CD4-positive, alpha-beta T cell (primary cell): Measurements from ENCODE around the gene CDT1. TPM values are rescaled to one million over a fixed set of nuclear protein-coding genes. Genes with fewer than 3 reads are reported as not detected.

Source experiments
- ATAC-seq: fragments of 200-7000 bp; cut with Tn5 transposase; one replicate; pipeline ENCODE4 v1.10.0; 2022; ENCODE audit warnings: mild to moderate bottlenecking; ENCODE audit not compliant: poor library complexity
- CTCF ChIA-PET: fragments of 350-600 bp; sonication (Branson Sonifier 250); formaldehyde crosslinking; loops from one replicate; lab custom pipeline; 2021; ENCODE audit warnings: antibody characterized with exemption, inconsistent platforms; lab: Charles Lee
- POLR2A ChIA-PET: fragments of 350-600 bp; sonication (Branson Sonifier 250); formaldehyde crosslinking; loops from one replicate; lab custom pipeline; 2021; ENCODE audit warnings: antibody characterized with exemption, inconsistent platforms; lab: Charles Lee
- DNase-seq, 14 experiments: peaks; one replicate each; pipeline ENCODE4 v3.0.0-alpha.2; 2013 to 2020; ENCODE audit warnings: mixed read lengths in 2 of 14
- H3K27ac ChIP-seq, 2 donors: one replicate each; pipeline versions ENCODE4 v1.5.1 to v1.7.0; 2013; ENCODE audit warnings: low read length in 2 of 2, low read depth in 1 of 2, mild to moderate bottlenecking in 1 of 2
- H3K27me3 ChIP-seq, 2 experiments: 1 replicate in 1 of 2; 2 replicates in 1 of 2; pipeline versions ENCODE4 v1.6.1 to v1.7.0; 2013; ENCODE audit warnings: low read length in 2 of 2, control low read depth in 1 of 2, mild to moderate bottlenecking in 1 of 2, moderate library complexity in 1 of 2; ENCODE audit not compliant: insufficient read depth in 2 of 2, control insufficient read depth in 1 of 2
- H3K36me3 ChIP-seq: one replicate; pipeline ENCODE4 v1.6.1; 2013; ENCODE audit warnings: low read length, control low read depth; ENCODE audit not compliant: insufficient read depth
- H3K4me1 ChIP-seq: one replicate; pipeline ENCODE4 v1.6.1; 2013; ENCODE audit warnings: low read length, control low read depth; ENCODE audit not compliant: insufficient read depth
- H3K4me3 ChIP-seq: one replicate; pipeline ENCODE4 v1.5.1; 2013; ENCODE audit warnings: mild to moderate bottlenecking, low read length, moderate library complexity
- H3K9me3 ChIP-seq, 2 experiments: 1 replicate in 1 of 2; 2 replicates in 1 of 2; pipeline versions ENCODE4 v1.6.1 to v1.7.0; 2013; ENCODE audit warnings: low read length in 2 of 2, mild to moderate bottlenecking in 2 of 2, control low read depth in 1 of 2, moderate library complexity in 1 of 2; ENCODE audit not compliant: control insufficient read depth in 1 of 2, insufficient read depth in 1 of 2
- H3K27ac Mint-ChIP-seq: one replicate; pipeline ENCODE4 v1.8.0; 2020; ENCODE audit warnings: mixed read lengths
- H3K27me3 Mint-ChIP-seq: one replicate; pipeline ENCODE4 v1.8.0; 2021; ENCODE audit warnings: mixed read lengths
- H3K36me3 Mint-ChIP-seq: one replicate; pipeline ENCODE4 v1.8.0; 2021; ENCODE audit warnings: low read depth, mixed read lengths
- H3K4me1 Mint-ChIP-seq: one replicate; pipeline ENCODE4 v1.8.0; 2021; ENCODE audit warnings: low read depth, mixed read lengths
- H3K4me3 Mint-ChIP-seq: one replicate; pipeline ENCODE4 v1.8.0; 2020; ENCODE audit warnings: mild to moderate bottlenecking, mixed read lengths
- H3K9me3 Mint-ChIP-seq: one replicate; pipeline ENCODE4 v1.8.0; 2020; ENCODE audit warnings: mixed read lengths
- intact Hi-C, 2 experiments: fragments of 100-400 bp; cut with DNase I in 1 of 2; cut with micrococcal nuclease in 1 of 2; formaldehyde crosslinking; loops; one replicate each; pipeline versions ENCODE4 v1.15.1 to v1.9.0; 2023 to 2025; cut with DNase I, micrococcal nuclease
- total RNA-seq, 174 experiments: library from RNA in 2 of 174; stranded (reverse) in 2 of 174; gene quantifications; one replicate each; pipeline ENCODE4 v1.2.3 and lab custom pipeline; 2021 to 2026
- TF ChIP-seq, protein P1 (sequence below): fragments of 200-600 bp; IDR thresholded peaks from one replicate; pipeline ENCODE4 v1.8.0; 2022; ENCODE audit warnings: antibody characterized with exemption, mild to moderate bottlenecking

CDT1 gene
- total RNA-seq, 2 experiments from 2014 or later, result 0.47 to 1.0 TPM

DNA sequence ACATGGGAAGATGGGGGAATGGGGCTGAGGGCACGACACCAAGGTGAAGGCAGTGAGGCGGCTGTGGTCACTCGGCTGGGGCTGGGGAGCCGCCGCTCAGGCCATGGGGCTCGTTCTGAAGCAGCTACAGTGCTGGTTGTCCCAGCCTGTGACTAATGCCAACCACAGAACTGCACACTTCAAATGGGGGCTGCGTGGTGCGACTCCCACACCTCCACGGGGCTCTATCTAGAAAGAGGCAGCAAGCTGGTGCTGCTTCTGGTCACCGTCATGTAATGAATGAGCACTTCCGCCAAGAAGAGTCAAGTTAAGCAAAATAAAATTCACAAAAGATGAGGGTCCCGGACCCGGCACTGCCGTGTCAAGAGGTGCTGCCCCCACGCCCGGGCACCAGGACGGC lies 33.2 kb downstream of the CDT1 start:
- intact Hi-C loops, result no loop called here
- H3K27me3 Mint-ChIP-seq, result no peaks in the 10 kb centered on the region
- no peaks in the 10 kb centered on the region for H3K4me1 Mint-ChIP-seq
- Histone ChIP-seq H3K4me1 (no peaks in the 10 kb centered on the region), H3K9me3 (no peaks in the 10 kb centered on the region), H3K36me3 (peaks cover 22% of the 10 kb centered on the region), H3K27ac (no peak overlapping the region), H3K4me3 (no peak overlapping the region), H3K27me3 (no peaks in the 10 kb centered on the region)
- ChIA-PET POLR2A (no interaction called here), CTCF (no interaction called here)
- H3K4me3 Mint-ChIP-seq, result no peak overlapping the region
- no peak for ATAC-seq
- no peak overlapping the region for H3K27ac Mint-ChIP-seq
- H3K9me3 Mint-ChIP-seq, result no peaks in the 10 kb centered on the region
- DNase-seq, result no peak
- TF ChIP-seq, protein P1, sequence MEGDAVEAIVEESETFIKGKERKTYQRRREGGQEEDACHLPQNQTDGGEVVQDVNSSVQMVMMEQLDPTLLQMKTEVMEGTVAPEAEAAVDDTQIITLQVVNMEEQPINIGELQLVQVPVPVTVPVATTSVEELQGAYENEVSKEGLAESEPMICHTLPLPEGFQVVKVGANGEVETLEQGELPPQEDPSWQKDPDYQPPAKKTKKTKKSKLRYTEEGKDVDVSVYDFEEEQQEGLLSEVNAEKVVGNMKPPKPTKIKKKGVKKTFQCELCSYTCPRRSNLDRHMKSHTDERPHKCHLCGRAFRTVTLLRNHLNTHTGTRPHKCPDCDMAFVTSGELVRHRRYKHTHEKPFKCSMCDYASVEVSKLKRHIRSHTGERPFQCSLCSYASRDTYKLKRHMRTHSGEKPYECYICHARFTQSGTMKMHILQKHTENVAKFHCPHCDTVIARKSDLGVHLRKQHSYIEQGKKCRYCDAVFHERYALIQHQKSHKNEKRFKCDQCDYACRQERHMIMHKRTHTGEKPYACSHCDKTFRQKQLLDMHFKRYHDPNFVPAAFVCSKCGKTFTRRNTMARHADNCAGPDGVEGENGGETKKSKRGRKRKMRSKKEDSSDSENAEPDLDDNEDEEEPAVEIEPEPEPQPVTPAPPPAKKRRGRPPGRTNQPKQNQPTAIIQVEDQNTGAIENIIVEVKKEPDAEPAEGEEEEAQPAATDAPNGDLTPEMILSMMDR, result no peak
- peaks cover 4% of the 10 kb centered on the region for H3K36me3 Mint-ChIP-seq

DNA sequence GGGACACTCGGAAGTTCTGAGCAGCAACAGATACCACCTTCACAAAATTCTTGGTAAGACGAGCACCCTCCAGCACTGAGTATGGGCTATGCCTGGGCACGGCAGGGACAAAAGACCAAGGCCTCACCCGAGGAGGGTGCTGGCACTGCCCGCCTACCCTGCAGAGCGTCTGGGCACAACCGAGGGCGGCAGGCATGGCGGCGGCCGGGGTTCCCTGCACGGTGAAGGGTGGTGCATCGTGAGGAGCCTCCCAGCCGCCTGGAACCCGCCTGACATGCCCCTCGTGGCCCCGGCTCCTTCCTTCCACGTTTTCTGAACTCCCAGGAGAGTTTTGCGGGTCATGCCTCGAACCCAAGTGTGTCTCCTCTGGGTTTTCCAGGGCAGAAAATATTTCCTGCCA lies 34.2 kb downstream of the CDT1 start:
- Histone ChIP-seq H3K9me3 (no peaks in the 10 kb centered on the region), H3K27ac (no peak overlapping the region), H3K4me1 (no peaks in the 10 kb centered on the region), H3K27me3 (no peaks in the 10 kb centered on the region), H3K4me3 (no peak overlapping the region), H3K36me3 (peaks cover 24% of the 10 kb centered on the region)
- TF ChIP-seq, protein P1, result no peak
- intact Hi-C loops, result no loop called here
- H3K4me3 Mint-ChIP-seq, result no peak overlapping the region
- ATAC-seq (no peak), DNase-seq (no peak)
- H3K9me3 Mint-ChIP-seq, result no peaks in the 10 kb centered on the region
- H3K4me1 Mint-ChIP-seq, result no peaks in the 10 kb centered on the region
- H3K27me3 Mint-ChIP-seq, result no peaks in the 10 kb centered on the region
- POLR2A ChIA-PET, result interaction anchor here (0.6 kb wide), 1 partner anchor 44 kb away, joined by 3 read pairs; no protein-coding TSS in a partner anchor
- CTCF ChIA-PET, result no interaction called here
- H3K36me3 Mint-ChIP-seq, result peaks cover 4% of the 10 kb centered on the region
- H3K27ac Mint-ChIP-seq, result no peak overlapping the region

DNA sequence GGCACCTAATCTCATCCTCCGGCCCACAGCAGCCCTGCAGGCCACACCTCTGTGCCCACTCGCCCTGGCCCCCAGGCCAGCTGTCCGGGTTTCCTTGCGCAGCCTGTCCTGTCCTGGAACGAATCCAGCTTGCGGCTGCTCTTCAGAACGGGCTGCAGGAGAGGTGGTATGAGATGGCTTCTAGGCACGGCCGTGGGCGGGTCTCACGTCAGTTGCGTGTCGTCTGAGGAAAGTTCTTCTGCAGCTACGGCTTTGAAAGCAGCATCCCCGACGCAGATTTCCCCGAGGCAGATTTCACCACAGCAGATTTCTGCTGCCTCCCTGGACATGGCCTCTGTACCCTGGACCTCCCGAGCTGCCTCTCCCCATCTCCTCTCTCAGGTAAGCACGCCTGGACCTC lies 35.0 kb downstream of the CDT1 start:
- H3K27me3 ChIP-seq, result no peaks in the 10 kb centered on the region
- no peaks in the 10 kb centered on the region for H3K4me1 ChIP-seq
- ATAC-seq (no peak), DNase-seq (no peak)
- no peak overlapping the region for H3K4me3 Mint-ChIP-seq
- ChIA-PET POLR2A (no interaction called here), CTCF (no interaction called here)
- no peaks in the 10 kb centered on the region for H3K9me3 ChIP-seq
- H3K27ac Mint-ChIP-seq, result no peak overlapping the region
- peaks cover 27% of the 10 kb centered on the region for H3K36me3 ChIP-seq
- intact Hi-C loops, result no loop called here
- H3K4me3 ChIP-seq, result no peak overlapping the region
- peaks cover 10% of the 10 kb centered on the region for H3K36me3 Mint-ChIP-seq
- no peak overlapping the region for H3K27ac ChIP-seq
- H3K9me3 Mint-ChIP-seq, result no peaks in the 10 kb centered on the region
- no peaks in the 10 kb centered on the region for H3K27me3 Mint-ChIP-seq
- H3K4me1 Mint-ChIP-seq, result no peaks in the 10 kb centered on the region
- TF ChIP-seq, protein P1, result no peak
